HUES6 (cell line): ENCODE data around the gene RNF126.

Source experiments
- H3K27ac ChIP-seq: 2 replicates; pipeline ENCODE4 v1.7.0; 2013; ENCODE audit warnings: low read depth, mild to moderate bottlenecking, low read length, inconsistent platforms
- H3K27me3 ChIP-seq: 2 replicates; pipeline ENCODE4 v1.6.1; 2013; ENCODE audit warnings: low read length; ENCODE audit not compliant: control insufficient read depth, insufficient read depth
- H3K36me3 ChIP-seq: 2 replicates; pipeline ENCODE4 v1.6.1; 2013; ENCODE audit warnings: low read length; ENCODE audit not compliant: control insufficient read depth, insufficient read depth
- H3K4me1 ChIP-seq: 2 replicates; pipeline ENCODE4 v1.6.1; 2013; ENCODE audit warnings: low read length; ENCODE audit not compliant: control insufficient read depth, insufficient read depth
- H3K4me3 ChIP-seq: 2 replicates; pipeline ENCODE4 v1.5.1; 2013; ENCODE audit warnings: low read depth, low read length
- H3K9ac ChIP-seq: one replicate; pipeline ENCODE4 v1.6.1; 2013; ENCODE audit warnings: mild to moderate bottlenecking, low read length
- H3K9me3 ChIP-seq: 2 replicates; pipeline ENCODE4 v1.6.1; 2013; ENCODE audit warnings: low read depth, low read length; ENCODE audit not compliant: control insufficient read depth, insufficient read depth

RNF126 gene

DNA sequence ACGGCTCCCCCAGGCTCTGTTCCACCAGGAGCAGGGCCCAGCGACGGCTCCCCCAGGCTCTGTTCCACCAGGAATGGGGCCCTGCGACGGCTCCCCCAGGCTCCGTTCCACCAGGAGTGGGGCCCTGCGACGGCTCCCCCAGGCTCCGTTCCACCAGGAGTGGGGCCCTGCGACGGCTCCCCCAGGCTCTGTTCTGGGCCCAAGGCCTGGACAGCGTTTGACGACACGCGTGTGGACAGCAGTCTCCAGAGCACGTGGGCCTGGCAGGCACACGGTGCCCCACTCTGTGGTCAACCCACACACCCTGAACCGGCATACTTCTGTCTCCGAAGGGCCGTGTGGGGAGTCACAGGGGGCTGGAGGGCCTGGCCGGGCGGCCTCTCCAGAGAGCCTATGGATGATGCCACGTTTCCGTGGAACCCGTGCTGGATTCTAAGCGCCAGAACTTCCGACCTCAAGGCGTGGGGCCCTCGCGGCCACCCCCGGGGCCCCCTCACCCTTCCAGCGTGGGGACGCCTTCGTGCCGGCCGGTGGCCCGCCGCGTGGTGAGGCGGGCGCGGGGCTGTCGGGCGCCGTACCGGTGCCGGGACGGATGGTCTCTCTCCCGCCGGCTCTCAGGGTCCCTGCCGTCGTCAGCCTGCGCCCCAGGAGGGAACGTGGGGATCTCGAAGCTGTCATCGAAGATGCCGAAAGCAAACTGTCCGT, 11.7 kb downstream of the RNF126 start:
- peaks cover 78% of the 10 kb centered on the region for H3K36me3 ChIP-seq
- no peaks in the 10 kb centered on the region for H3K4me1 ChIP-seq
- H3K27me3 ChIP-seq = no peaks in the 10 kb centered on the region
- H3K4me3 ChIP-seq = no peak overlapping the region
- H3K27ac ChIP-seq = no peak overlapping the region
- H3K9me3 ChIP-seq = no peaks in the 10 kb centered on the region
- no peak overlapping the region for H3K9ac ChIP-seq

DNA sequence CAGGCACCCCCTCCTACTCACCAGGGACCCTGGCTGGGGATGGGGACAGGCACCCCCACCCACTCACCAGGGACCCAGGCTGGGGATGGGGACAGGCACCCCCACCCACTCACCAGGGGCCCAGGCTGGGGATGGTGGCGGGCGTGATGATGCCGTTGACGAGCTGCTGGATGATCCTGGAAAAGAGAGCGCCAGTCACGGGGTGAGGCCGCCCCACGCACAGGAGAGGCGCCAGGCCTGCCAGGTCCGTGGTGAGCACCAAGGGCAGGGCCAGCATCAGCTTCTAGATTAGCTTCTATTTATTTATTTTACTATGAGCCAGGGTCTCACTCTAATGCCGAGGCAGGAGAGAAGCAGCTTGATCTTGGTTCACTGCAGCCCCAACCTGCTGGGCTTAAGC, 12.9 kb downstream of the RNF126 start:
- Histone ChIP-seq H3K27me3 (no peaks in the 10 kb centered on the region), H3K4me1 (no peaks in the 10 kb centered on the region), H3K9me3 (no peaks in the 10 kb centered on the region), H3K9ac (no peak overlapping the region), H3K4me3 (no peak overlapping the region), H3K27ac (no peak overlapping the region), H3K36me3 (peaks cover 81% of the 10 kb centered on the region)

DNA sequence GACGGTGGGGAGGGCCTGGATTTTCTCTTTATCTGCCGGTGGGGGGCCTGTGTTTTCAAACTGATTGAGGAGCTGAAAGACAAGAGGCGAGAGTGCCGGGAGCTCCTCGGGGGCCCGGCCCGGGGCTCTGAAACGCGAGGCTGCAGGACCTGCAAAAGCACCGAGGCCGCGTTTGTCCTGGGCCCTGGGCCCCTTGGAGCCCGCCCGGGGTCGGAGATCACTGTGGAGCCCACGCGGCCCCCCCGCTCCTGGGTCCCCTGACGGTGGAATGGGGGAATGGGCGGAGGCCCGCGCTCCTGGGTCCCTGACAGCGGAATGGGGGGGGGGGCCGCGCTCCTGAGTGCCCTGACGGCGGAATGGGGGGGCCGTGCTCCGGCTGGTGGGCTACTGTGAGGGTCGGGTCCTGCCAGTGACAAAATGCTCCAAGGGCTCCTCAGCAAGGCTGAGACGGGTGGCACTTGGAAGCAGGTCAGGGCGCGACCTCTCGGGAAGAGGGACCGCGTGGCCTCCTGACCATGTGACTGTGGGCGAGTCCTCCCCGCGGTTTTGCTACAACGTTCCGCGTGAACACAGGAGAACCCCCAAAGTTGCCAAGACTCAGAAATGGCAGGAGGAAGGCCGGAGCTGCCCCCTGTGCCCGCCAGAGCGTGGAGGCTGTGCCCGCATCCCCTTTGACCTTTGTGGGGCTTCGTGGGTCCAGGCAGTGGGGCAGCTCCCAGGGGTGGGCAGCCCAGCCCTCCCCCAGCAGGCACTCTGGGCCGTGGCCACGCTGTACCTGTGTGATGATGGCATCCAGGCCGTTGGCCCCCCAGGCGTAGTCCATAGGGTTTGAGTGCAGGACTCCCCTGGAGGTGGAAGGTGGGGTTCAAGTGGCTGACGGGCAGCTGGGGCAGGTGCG, 13.9 kb downstream of the RNF126 start:
- Histone ChIP-seq H3K4me3 (no peak overlapping the region), H3K36me3 (peaks cover 82% of the 10 kb centered on the region)

GRCh38 chr19:648305-648704, 14.7 kb downstream of the RNF126 start:
- H3K27me3 ChIP-seq = no peaks in the 10 kb centered on the region
- H3K4me3 ChIP-seq = no peak overlapping the region
- H3K9me3 ChIP-seq = no peaks in the 10 kb centered on the region
- no peaks in the 10 kb centered on the region for H3K4me1 ChIP-seq
- no peak overlapping the region for H3K27ac ChIP-seq
- H3K9ac ChIP-seq = no peak overlapping the region
- H3K36me3 ChIP-seq = peaks cover 77% of the 10 kb centered on the region

More for the DNA sequence above, 13.9 kb downstream of the RNF126 start:
- Histone ChIP-seq H3K27me3 (no peaks in the 10 kb centered on the region), H3K9ac (no peak overlapping the region), H3K9me3 (no peaks in the 10 kb centered on the region), H3K27ac (no peak overlapping the region), H3K4me1 (no peaks in the 10 kb centered on the region)

- no peaks in the 10 kb centered on the region for H3K9me3 ChIP-seq
- H3K4me1 ChIP-seq = no peaks in the 10 kb centered on the region
- H3K4me3 ChIP-seq = no peak overlapping the region
- H3K36me3 ChIP-seq = peaks cover 71% of the 10 kb centered on the region
- H3K27me3 ChIP-seq = no peaks in the 10 kb centered on the region
- no peak overlapping the region for H3K27ac ChIP-seq
- no peak overlapping the region for H3K9ac ChIP-seq
These were observed 15.3 kb downstream of the RNF126 start for GRCh38 chr19:647566-648284.

DNA sequence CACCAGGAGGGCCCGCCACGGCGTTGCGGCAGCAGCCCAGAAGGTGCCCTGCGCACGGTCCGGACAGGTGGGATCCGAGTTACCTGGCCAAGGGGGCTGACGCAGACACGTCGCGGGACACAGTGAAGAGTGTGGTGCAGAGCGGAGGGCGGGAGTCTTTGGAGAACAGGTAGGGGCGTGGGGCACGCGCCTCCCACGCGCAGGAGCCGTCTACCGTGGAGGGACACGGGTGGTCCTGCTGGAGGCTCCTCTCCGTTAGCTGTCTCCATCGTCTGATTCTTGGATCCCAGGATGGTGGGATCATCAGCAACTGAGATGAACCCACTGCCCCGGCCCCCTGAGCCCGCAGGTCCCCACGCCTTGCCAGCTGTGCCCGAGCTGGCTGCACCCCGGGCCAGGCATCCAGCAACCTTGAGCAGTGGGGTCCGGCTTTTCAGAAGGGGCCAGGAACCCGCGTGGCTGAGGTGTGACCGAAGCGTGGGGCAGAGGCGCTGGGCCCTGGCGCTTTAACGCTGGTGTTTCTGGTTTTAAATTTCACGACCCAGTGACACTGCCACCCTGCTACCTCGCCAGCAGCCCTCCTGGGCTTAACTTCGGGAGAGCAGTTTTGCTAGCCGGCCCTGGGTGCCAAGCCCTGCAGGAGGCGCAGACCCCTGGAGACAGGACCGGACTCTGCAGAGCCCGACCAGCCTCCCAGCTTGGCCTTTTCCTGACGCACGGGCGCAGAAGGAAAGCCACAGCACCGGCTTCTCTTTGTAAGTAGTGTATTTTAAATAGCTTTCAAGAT, 16.0 kb downstream of the RNF126 start:
- Histone ChIP-seq H3K4me3 (no peak overlapping the region), H3K27me3 (no peaks in the 10 kb centered on the region), H3K9me3 (no peaks in the 10 kb centered on the region), H3K4me1 (no peaks in the 10 kb centered on the region), H3K36me3 (peaks cover 64% of the 10 kb centered on the region), H3K27ac (no peak overlapping the region), H3K9ac (no peak overlapping the region)

GRCh38 chr19:645912-646778, 16.9 kb downstream of the RNF126 start:
- H3K9me3 ChIP-seq = no peaks in the 10 kb centered on the region
- H3K27me3 ChIP-seq = no peaks in the 10 kb centered on the region
- peaks cover 56% of the 10 kb centered on the region for H3K36me3 ChIP-seq
- no peak overlapping the region for H3K9ac ChIP-seq
- H3K4me3 ChIP-seq = no peak overlapping the region
- no peaks in the 10 kb centered on the region for H3K4me1 ChIP-seq
- H3K27ac ChIP-seq = no peak overlapping the region

GRCh38 chr19:644789-645188, 18.2 kb downstream of the RNF126 start:
- Histone ChIP-seq H3K36me3 (peaks cover 48% of the 10 kb centered on the region), H3K4me3 (no peak overlapping the region), H3K9ac (no peak overlapping the region), H3K27me3 (peaks cover 4% of the 10 kb centered on the region; the same call in 1 of the 2 replicates), H3K9me3 (no peaks in the 10 kb centered on the region), H3K27ac (no peak overlapping the region), H3K4me1 (no peaks in the 10 kb centered on the region)

DNA sequence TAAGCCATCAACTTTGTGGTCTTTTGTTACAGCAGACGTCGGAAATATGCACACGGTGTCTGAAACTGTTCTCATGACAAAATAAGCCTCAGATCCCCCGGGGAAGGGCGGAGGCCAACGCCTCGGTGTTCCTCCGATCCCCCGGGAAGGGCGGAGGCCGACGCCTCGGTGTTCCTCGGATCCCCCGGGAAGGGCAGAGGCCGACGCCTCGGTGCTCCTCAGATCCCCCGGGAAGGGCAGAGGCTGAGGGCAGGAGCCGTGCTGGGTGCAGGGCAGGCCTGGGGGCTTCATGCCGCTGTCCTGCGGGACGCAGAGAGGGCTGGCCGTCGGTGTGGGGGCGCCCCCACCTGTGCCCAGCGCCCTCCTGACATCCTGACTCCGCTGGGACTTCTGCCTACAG, 18.7 kb downstream of the RNF126 start:
- no peaks in the 10 kb centered on the region for H3K9me3 ChIP-seq
- H3K27ac ChIP-seq = no peak overlapping the region
- peaks cover 5% of the 10 kb centered on the region for H3K27me3 ChIP-seq
- no peak overlapping the region for H3K9ac ChIP-seq
- H3K4me1 ChIP-seq = 0 out of 2 replicates have a peak, but pooled peaks cover under 1% of the 10 kb centered on the region
- no peak overlapping the region for H3K4me3 ChIP-seq
- peaks cover 45% of the 10 kb centered on the region for H3K36me3 ChIP-seq

GRCh38 chr19:643736-644135, 19.3 kb downstream of the RNF126 start:
- 0 out of 2 replicates have a peak, but pooled peaks cover 3% of the 10 kb centered on the region for H3K4me1 ChIP-seq
- H3K27me3 ChIP-seq = peaks cover 11% of the 10 kb centered on the region

More at GRCh38 chr19:643736-644135, 19.3 kb downstream of the RNF126 start:
- Histone ChIP-seq H3K9ac (no peak overlapping the region), H3K36me3 (peaks cover 42% of the 10 kb centered on the region), H3K4me3 (no peak overlapping the region), H3K27ac (no peak overlapping the region), H3K9me3 (no peaks in the 10 kb centered on the region)
